Choroid plexus epithelial cell (primary cell): ENCODE data around the gene ROPN1B.
A peak's percentile ranks its signal among the peaks of the same experiment; 100 is the strongest.
"Not testable (repeated sequence)": the region's sequence is repeated elsewhere in the genome, so short reads cannot be mapped to it uniquely, and the experiment has no call there.

ENCODE experiments used
- DNase-seq: peaks from one replicate; pipeline ENCODE4 v3.0.0-alpha.2; 2010; ENCODE audit warnings: low read depth
- H3K4me3 ChIP-seq: 2 replicates; pipeline ENCODE4 v1.5.1; 2011; ENCODE audit warnings: low read depth, mild to moderate bottlenecking, control low read depth, low read length, moderate library complexity
- TF ChIP-seq, protein P1 (sequence below): conservative IDR thresholded peaks from 2 replicates; pipeline ENCODE4 v1.5.1; 2011; ENCODE audit warnings: low read depth, mild to moderate bottlenecking, control low read depth, inconsistent platforms, low read length, moderate library complexity

ROPN1B gene

DNA sequence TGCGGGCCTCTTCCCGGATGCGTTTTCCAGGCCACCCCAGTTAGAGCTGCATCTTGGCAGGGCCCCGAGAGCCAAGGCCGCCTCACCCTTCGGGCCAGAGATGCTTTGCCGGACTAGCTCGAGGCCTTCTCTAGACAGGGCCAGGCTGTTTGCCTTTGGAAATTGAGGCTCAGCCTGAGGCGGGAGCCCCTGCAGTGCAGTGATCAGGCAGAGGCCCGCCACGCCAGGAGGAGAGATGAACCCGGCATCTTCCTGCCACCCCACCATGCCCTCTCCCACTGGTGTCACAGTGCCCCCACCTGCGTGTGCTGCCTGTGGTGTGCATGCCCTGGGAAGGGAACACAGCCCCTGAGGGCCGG is 8.9 kb upstream of the ROPN1B start:
- DNase-seq: no peak
- H3K4me3 ChIP-seq: no peak overlapping the region
- TF ChIP-seq, protein P1, sequence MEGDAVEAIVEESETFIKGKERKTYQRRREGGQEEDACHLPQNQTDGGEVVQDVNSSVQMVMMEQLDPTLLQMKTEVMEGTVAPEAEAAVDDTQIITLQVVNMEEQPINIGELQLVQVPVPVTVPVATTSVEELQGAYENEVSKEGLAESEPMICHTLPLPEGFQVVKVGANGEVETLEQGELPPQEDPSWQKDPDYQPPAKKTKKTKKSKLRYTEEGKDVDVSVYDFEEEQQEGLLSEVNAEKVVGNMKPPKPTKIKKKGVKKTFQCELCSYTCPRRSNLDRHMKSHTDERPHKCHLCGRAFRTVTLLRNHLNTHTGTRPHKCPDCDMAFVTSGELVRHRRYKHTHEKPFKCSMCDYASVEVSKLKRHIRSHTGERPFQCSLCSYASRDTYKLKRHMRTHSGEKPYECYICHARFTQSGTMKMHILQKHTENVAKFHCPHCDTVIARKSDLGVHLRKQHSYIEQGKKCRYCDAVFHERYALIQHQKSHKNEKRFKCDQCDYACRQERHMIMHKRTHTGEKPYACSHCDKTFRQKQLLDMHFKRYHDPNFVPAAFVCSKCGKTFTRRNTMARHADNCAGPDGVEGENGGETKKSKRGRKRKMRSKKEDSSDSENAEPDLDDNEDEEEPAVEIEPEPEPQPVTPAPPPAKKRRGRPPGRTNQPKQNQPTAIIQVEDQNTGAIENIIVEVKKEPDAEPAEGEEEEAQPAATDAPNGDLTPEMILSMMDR: no peak

DNA sequence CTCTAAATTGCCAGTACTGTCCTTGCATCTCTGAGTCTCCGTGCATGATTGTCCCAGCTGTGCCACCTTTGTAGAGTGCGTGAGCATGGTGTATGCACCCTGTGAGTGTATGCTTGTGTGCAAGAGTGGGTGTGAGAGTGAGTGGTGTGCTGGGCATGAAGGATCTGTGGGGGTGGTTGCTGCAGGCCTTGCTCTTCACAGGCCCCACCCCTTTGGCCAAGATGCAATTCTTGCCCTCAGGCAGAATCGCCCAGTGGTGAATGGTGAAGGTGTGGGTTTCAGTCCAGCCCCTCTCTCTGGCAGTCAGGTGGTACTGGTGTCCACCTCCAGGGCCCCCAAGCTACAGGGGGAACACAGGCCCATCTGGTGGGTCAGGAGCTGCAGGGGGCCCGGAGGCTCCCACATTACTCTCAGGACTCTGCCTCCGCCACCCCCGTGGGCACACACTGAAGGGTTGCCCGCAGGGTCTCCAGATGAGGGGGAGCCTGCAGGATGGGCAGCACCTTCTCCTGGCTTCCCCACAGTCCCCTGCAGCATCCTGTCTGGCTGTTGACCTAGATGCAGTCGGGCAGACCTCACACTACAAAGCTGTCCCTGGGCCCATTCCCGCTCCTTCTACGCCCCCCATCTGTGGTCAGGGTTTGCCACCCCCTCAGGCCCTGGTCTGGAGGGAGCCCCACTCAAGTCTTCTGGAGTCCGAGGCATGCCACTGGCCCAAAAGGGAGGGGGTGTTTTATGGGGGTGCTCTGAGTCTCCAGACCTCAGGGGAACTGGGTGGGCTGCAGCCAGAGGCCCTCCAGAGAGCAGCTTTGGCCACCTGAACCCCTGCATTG is 8.3 kb upstream of the ROPN1B start:
- TF ChIP-seq, protein P1: no peak
- no peak for DNase-seq
- H3K4me3 ChIP-seq: no peak overlapping the region

DNA sequence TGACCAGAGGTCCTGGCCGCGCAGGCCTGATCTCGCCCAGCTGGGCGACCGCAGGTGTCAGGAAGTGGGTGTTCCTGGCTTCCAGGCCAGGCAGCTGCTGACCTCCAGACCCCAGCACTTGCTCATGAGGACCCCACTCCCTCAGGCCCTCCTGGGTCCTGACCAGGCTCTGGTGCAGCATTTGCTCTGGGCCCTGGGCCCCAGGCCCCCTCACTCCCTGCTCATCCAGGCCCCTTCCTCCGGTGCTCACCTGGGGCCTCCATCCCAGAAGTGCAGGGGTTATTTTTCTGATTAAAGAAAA is 7.7 kb upstream of the ROPN1B start:
- TF ChIP-seq, protein P1: no peak
- no peak overlapping the region for H3K4me3 ChIP-seq
- DNase-seq: no peak

DNA sequence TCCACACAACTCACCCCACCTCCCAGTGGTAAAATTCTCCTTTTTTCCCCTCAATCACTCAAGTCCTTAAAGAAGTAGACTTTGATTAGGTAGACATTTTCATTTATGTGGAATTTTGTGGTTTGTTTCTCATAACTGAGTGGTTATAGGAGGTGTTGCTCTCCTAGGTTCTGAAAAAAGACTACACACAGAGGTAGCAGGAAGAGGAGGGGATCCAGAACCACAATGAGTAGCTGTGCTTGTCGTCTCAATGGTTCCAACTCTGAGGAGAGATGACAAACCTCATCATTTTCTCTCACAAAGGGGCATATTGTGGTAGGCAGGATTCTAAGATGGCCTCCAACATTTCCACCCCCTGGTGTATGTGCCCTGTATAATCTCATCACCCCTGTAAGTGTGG is 5.1 kb upstream of the ROPN1B start:
- peak; percentile 5 for DNase-seq
- H3K4me3 ChIP-seq: not testable (repeated sequence)

DNA sequence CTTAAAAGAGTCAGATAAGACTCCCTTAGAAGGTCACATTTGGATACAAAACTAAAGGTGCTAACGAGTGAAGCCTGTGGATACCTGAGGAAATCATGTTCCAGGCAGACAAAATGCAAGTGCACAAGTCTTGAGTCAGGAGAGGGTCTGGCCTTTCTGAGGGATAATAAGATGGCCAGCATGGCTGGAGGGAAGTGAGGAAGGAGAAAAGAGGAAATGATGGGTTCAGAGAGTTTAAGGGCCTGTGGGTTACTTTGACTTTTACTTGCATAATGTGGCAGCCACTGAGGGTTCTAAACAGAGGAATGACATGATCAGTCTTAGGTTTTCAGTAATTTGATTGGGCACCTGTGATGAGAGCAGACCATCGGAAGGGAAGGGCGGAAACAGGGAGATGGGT is 3.5 kb upstream of the ROPN1B start:
- TF ChIP-seq, protein P1: no peak
- DNase-seq: no peak
- no peak overlapping the region for H3K4me3 ChIP-seq

DNA sequence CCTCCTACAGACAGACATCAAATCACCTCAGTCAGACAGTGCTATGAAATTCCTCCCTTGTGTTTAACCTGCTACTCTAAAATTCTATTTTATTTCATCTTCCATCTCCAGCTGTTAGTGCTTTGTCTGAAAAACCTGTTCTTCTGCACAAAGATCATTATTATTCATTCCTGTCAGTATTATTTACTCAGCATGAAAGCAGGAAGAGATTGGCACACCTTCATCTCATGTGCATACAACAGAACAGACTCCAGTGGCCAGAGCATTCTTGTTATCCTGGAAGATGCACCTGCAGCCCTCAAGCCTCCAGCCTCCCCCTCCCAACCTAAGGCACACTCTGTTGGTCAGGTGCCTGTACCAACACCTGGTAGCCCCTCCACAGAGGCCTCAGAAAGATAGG is 1.8 kb upstream of the ROPN1B start:
- no peak overlapping the region for H3K4me3 ChIP-seq
- TF ChIP-seq, protein P1: no peak
- DNase-seq: no peak

DNA sequence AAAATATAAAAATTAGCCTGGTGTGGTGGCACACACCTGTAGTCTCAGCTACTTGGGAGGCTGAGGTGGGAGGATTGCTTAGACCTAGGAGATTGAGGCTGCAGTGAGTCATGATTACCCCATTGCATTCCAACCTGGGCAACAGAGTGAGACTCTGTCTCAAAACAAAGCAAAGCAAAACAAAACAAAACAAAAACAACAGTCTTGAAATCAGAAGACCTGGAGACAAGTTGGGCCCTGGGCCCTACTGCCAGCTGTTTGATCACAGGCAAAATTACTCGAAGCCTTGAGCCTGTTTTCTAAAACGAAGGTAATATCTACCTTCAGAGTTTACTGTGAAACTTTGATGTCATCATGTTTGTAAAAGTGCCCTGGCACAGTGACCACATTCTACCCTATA is 857 bp upstream of the ROPN1B start:
- DNase-seq, H3K4me3 ChIP-seq: not testable (repeated sequence)

DNA sequence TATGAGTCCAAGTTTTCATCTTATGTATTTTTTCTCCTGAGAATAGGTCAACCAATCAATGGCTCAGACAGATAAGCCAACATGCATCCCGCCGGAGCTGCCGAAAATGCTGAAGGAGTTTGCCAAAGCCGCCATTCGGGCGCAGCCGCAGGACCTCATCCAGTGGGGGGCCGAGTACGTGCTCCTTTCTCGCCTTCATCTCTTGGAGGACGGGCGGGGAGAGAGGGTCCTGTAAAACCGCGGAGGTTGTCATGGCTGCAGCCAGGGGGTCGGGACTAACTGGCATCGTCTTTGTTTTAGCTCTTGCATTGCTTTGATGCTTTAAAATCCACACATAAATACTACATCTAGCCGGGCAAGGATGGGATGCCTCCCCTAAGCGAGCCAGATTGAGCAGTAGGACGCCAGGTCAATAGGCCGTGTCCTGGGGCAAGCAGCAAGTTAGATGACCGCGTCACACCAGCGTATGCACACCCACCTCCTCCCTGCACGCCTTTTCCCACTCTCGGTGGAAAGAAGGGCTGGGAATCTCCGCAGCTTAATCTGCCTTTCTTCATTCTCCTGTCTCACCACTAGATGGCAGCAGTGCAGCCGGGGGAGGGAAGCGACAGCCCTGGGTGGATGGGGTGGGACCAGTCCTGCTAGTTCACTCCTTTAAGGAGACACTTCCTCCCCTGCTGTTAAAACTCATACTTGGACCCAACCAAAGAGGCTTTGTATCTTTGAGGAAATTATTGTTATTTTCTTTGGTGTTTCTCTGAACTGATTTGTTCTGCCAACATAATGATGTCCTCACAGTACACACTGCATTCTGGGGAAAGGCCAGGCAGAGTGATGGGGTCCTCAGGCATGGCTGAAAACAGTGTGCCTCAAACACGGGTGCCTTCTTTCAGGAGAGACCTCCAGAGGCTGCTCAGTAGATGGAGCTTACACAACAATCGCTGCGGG is 3.3 kb downstream of the ROPN1B start:
- peak; percentile 18 for DNase-seq
- TF ChIP-seq, protein P1: peak; percentile 68
- peak overlapping the region; percentile 15 for H3K4me3 ChIP-seq

DNA sequence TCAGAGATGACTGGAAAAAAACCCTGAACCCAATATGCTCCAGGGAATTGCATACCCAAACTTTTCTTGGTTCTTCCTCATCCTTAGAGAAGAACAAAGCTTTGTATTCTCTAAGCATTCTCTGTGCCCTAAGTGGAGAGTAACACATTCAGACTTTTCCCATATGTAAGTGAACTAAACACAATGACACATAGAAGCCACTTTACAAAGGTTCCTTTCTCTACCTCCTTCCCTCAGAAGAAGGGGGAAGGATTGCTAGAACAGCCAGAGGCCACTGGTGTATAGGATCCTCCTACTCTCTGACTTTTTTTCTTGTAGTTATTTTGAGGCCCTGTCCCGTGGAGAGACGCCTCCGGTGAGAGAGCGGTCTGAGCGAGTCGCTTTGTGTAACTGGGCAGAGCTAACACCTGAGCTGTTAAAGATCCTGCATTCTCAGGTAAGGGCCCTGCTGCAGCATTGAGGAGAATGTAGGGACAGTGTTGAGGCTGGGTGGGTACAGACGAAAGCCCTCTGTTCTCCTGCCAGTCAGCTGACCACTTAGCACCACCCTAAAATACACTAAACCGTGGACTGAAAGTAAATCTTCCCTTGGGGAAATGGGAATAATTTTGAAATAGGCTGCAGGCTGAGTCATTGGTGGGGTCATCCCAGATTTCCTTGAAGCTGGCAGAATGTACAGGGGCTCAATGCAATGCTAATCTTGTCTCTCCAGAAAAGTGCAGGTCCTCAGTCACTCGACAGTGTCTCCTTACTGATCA is 6.4 kb downstream of the ROPN1B start:
- not testable (repeated sequence) for H3K4me3 ChIP-seq, DNase-seq

DNA sequence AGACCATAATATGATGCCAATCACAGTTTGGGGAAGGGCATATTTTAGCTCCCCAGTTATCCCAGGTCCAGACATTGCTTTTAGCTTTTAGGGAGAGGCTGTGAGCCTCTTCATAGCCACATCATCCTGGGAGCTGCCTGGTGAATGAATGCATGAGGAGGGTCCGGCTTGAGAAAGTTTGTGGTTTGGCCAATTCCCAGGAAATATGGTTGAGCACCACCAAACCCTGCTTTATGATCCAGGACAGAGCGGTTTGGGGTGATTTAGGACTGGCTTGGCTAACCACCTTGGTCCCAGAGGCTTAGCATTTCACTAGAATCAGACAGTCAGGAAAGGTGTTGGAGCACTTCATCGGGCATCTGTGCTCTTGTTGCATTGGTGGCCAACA is 7.0 kb downstream of the ROPN1B start:
- not testable (repeated sequence) for DNase-seq

DNA sequence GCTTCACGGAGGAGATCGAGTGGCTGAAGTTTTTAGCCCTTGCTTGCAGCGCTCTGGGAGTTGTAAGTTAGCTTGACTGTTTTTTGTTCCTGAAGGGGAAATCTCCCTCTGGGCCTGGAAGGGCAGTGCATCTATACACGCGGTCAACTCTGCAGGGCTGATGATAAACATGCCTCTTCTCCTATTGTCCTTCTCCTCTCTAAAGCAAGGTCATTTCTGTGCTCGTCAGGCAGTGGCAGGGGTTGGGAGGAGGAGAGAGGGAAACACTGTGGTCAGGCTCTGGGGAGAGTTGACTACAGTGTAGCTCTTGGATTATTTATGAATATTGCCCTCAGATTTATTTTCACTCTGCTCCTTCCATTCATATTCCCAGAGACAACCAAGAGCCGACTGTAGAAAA is 8.1 kb downstream of the ROPN1B start:
- not testable (repeated sequence) for H3K4me3 ChIP-seq, DNase-seq

More for the DNA sequence above, 7.0 kb downstream of the ROPN1B start:
- not testable (repeated sequence) for H3K4me3 ChIP-seq
